PC-9 (cell line): ENCODE results near the gene TBC1D22A.

Experiments used
- EZH2 ChIP-seq: fragments of 200-600 bp; sonication (generic); IDR thresholded peaks from 2 replicates; pipeline ENCODE4 v1.8.0; 2017; ENCODE audit warnings: antibody characterized with exemption, low read depth
- TF ChIP-seq, protein P1 (sequence below): fragments of 200-600 bp; sonication (generic); conservative IDR thresholded peaks from 2 replicates; pipeline ENCODE4 v1.6.1; 2017; ENCODE audit warnings: mixed run types, antibody characterized with exemption, mild to moderate bottlenecking, moderate library complexity

DNA sequence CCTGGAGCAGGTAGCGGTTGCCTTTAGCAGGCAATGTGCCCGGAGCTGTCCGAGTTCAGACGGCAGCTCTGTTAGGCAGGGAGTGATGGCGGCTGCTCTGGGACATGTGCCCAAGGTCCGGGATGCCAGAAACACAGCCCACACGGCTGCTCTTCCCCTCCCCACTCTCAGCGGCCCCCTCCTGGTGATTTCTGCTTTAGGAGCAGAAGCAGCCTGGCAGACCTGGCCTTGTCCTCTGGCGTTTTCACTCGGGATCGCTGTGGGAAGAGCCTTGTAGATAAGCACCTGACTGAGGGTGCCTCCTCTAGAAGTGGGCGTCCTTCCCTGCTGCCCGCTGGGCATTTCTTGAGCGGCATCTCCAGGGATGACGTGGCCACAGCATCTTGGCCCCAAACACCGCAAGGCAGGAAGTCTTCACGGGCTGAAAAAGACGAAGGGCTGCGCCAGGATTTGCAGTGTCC lies 392.2 kb downstream of the TBC1D22A start:
- TF ChIP-seq, protein P1, sequence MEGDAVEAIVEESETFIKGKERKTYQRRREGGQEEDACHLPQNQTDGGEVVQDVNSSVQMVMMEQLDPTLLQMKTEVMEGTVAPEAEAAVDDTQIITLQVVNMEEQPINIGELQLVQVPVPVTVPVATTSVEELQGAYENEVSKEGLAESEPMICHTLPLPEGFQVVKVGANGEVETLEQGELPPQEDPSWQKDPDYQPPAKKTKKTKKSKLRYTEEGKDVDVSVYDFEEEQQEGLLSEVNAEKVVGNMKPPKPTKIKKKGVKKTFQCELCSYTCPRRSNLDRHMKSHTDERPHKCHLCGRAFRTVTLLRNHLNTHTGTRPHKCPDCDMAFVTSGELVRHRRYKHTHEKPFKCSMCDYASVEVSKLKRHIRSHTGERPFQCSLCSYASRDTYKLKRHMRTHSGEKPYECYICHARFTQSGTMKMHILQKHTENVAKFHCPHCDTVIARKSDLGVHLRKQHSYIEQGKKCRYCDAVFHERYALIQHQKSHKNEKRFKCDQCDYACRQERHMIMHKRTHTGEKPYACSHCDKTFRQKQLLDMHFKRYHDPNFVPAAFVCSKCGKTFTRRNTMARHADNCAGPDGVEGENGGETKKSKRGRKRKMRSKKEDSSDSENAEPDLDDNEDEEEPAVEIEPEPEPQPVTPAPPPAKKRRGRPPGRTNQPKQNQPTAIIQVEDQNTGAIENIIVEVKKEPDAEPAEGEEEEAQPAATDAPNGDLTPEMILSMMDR, result no peak
- no peak for TF ChIP-seq EZH2
